ENCODE data around the gene CENPK.

DNA sequence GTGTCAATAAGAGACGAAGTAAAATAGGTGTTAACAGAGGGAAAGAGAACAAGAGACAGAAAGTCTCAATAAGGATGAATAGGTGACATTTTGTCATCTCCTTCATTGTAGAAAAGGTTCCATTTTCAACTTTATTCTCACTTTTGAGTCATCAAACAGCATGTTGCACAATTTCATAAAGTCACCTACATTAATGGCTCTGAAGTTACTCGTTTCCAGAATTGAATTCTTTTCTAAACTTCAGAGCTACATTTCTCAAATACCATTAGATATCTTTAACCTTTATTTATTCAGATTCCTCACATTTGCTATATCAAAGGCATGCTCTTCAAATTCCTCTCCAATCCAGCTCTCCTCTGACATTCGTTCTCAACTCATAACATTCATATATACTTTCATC is 94.3 kb downstream of the CENPK start:
- TF ChIP-seq, protein P1, sequence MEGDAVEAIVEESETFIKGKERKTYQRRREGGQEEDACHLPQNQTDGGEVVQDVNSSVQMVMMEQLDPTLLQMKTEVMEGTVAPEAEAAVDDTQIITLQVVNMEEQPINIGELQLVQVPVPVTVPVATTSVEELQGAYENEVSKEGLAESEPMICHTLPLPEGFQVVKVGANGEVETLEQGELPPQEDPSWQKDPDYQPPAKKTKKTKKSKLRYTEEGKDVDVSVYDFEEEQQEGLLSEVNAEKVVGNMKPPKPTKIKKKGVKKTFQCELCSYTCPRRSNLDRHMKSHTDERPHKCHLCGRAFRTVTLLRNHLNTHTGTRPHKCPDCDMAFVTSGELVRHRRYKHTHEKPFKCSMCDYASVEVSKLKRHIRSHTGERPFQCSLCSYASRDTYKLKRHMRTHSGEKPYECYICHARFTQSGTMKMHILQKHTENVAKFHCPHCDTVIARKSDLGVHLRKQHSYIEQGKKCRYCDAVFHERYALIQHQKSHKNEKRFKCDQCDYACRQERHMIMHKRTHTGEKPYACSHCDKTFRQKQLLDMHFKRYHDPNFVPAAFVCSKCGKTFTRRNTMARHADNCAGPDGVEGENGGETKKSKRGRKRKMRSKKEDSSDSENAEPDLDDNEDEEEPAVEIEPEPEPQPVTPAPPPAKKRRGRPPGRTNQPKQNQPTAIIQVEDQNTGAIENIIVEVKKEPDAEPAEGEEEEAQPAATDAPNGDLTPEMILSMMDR (conservative IDR thresholded peaks at IDR 0.05; ENCODE audit: low read depth, low read length) = no peak
- TF ChIP-seq EZH2 (IDR thresholded peaks at IDR 0.05; ENCODE audit: borderline replicate concordance, low read depth, low read length, poor library complexity, severe bottlenecking) = no peak
